Measurements from ENCODE around the gene COLGALT1. TPM values are rescaled to one million over a fixed set of nuclear protein-coding genes. Genes with fewer than 3 reads are reported as not detected.
A peak's percentile ranks its signal among the peaks of the same experiment; 100 is the strongest.
"Not testable (repeated sequence)": the region's sequence is repeated elsewhere in the genome, so short reads cannot be mapped to it uniquely, and the experiment has no call there.

COLGALT1 gene
- total RNA-seq, 2 experiments from 2014 or later: 55.4 to 62.0 TPM

GRCh38 chr19:17538684-17539237 lies 16.7 kb upstream of the COLGALT1 start:
- POLR2A ChIA-PET: no interaction called here
- H3K4me3 Mint-ChIP-seq: peak overlapping the region; percentile 33
- no peak for DNase-seq
- H3K36me3 Mint-ChIP-seq (ENCODE audit: low read depth): no peaks in the 10 kb centered on the region
- CTCF ChIA-PET: interaction anchor here (0.7 to 1.3 kb wide), 6 partner anchors 14 to 155 kb away, joined by 3 to 8 read pairs (median 3); no protein-coding TSS in a partner anchor
- peaks cover 14% of the 10 kb centered on the region for H3K4me1 Mint-ChIP-seq
- peak overlapping the region; percentile 72 for H3K27ac Mint-ChIP-seq
- H3K27me3 Mint-ChIP-seq: peaks cover 13% of the 10 kb centered on the region
- H3K9me3 Mint-ChIP-seq: no peaks in the 10 kb centered on the region

GRCh38 chr19:17539238-17540117 lies 16.0 kb upstream of the COLGALT1 start:
- no peaks in the 10 kb centered on the region for H3K36me3 Mint-ChIP-seq (ENCODE audit: low read depth)
- peaks cover 14% of the 10 kb centered on the region for H3K4me1 Mint-ChIP-seq
- peak; percentile 97 for DNase-seq
- no peaks in the 10 kb centered on the region for H3K9me3 Mint-ChIP-seq
- peak overlapping the region; percentile 76 for H3K27ac Mint-ChIP-seq
- CTCF ChIA-PET: interaction anchor here (0.8 to 1.3 kb wide), 2 partner anchors 43 to 67 kb away, joined by 3 to 8 read pairs; no protein-coding TSS in a partner anchor
- H3K27me3 Mint-ChIP-seq: peaks cover 13% of the 10 kb centered on the region
- POLR2A ChIA-PET: no interaction called here
- peak overlapping the region; percentile 76 for H3K4me3 Mint-ChIP-seq

DNA sequence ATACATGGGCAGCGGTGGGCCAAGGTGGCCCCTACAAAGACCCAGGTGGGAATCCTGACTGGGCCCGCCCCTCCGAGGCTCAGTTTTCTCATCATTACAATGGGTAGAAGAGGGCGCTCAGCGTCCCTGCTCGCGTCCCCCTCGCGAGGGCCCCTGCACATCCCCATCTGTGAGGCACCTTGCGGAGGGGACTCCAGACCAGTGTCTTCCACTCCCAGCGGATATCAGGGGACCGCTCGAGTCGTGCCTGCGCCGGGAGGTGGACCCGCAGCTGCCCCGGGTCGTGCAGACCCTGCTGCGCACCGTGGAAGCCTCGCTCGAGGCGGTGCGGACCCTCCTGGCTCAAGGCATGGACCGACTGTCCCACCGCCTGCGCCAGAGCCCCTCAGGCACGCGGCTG lies 15.3 kb upstream of the COLGALT1 start:
- peaks cover 14% of the 10 kb centered on the region for H3K4me1 Mint-ChIP-seq
- ChIA-PET CTCF (interaction anchor here (1.3 kb wide), 1 partner anchor 44 kb away, joined by 8 read pairs; no protein-coding TSS in a partner anchor), POLR2A (no interaction called here)
- no peak for DNase-seq
- H3K27ac Mint-ChIP-seq: no peak overlapping the region
- H3K9me3 Mint-ChIP-seq: no peaks in the 10 kb centered on the region
- peaks cover 13% of the 10 kb centered on the region for H3K27me3 Mint-ChIP-seq
- no peaks in the 10 kb centered on the region for H3K36me3 Mint-ChIP-seq (ENCODE audit: low read depth)
- H3K4me3 Mint-ChIP-seq: no peak overlapping the region

- no peak for DNase-seq
- no peaks in the 10 kb centered on the region for H3K9me3 Mint-ChIP-seq
- POLR2A ChIA-PET: no interaction called here
- CTCF ChIA-PET: interaction anchor here (0.6 kb wide), 1 partner anchor 103 kb away, joined by 3 read pairs; no protein-coding TSS in a partner anchor
- no peak overlapping the region for H3K27ac Mint-ChIP-seq
- no peak overlapping the region for H3K4me3 Mint-ChIP-seq
- no peaks in the 10 kb centered on the region for H3K36me3 Mint-ChIP-seq (ENCODE audit: low read depth)
- H3K4me1 Mint-ChIP-seq: peaks cover 14% of the 10 kb centered on the region
- peaks cover 13% of the 10 kb centered on the region for H3K27me3 Mint-ChIP-seq
Measured at GRCh38 chr19:17541184-17541759, 14.2 kb upstream of the COLGALT1 start.

- ChIA-PET POLR2A (no interaction called here), CTCF (no interaction called here)
- H3K36me3 Mint-ChIP-seq (ENCODE audit: low read depth): no peaks in the 10 kb centered on the region
- DNase-seq: no peak
- peaks cover 13% of the 10 kb centered on the region for H3K27me3 Mint-ChIP-seq
- no peaks in the 10 kb centered on the region for H3K9me3 Mint-ChIP-seq
- no peak overlapping the region for H3K4me3 Mint-ChIP-seq
- peaks cover 14% of the 10 kb centered on the region for H3K4me1 Mint-ChIP-seq
- no peak overlapping the region for H3K27ac Mint-ChIP-seq
Measured at GRCh38 chr19:17542042-17542441, 13.4 kb upstream of the COLGALT1 start.

- peaks cover 12% of the 10 kb centered on the region for H3K4me1 Mint-ChIP-seq
- DNase-seq: no peak
- no peaks in the 10 kb centered on the region for H3K36me3 Mint-ChIP-seq (ENCODE audit: low read depth)
- ChIA-PET CTCF (interaction anchor here (0.6 kb wide), 1 partner anchor 8 kb away, joined by 3 read pairs; no protein-coding TSS in a partner anchor), POLR2A (no interaction called here)
- H3K27ac Mint-ChIP-seq: no peak overlapping the region
- H3K9me3 Mint-ChIP-seq: no peaks in the 10 kb centered on the region
- no peak overlapping the region for H3K4me3 Mint-ChIP-seq
- H3K27me3 Mint-ChIP-seq: peaks cover 10% of the 10 kb centered on the region
Measured at GRCh38 chr19:17542793-17543582, 12.5 kb upstream of the COLGALT1 start.

DNA sequence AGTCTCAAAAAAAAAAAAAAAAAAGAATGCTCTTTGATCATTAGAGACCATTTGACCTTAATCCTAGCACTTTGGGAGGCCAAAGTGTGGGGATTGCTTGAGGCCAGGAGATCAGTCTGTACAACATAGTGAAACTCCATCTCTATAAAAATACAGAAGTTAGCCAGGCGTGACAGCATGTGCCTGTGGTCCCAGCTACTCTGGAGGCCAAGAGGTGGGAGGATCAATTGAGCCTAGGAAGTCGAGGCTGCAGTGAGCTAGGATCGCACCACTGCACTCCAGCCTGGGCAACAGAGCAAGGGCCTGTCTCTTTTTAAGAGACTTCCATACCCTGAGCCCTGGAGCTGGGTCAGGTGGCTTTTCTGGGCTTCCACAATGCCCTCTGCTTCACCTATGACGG lies 11.5 kb upstream of the COLGALT1 start:
- no peak for DNase-seq
- peaks cover 5% of the 10 kb centered on the region for H3K4me1 Mint-ChIP-seq
- H3K9me3 Mint-ChIP-seq: no peaks in the 10 kb centered on the region
- peaks cover 3% of the 10 kb centered on the region for H3K27me3 Mint-ChIP-seq
- CTCF ChIA-PET: interaction anchor here (0.6 kb wide), 1 partner anchor 9 kb away, joined by 3 read pairs; no protein-coding TSS in a partner anchor
- H3K27ac Mint-ChIP-seq: no peak overlapping the region
- POLR2A ChIA-PET: no interaction called here
- H3K4me3 Mint-ChIP-seq: no peak overlapping the region
- no peaks in the 10 kb centered on the region for H3K36me3 Mint-ChIP-seq (ENCODE audit: low read depth)

- Mint-ChIP-seq H3K4me1 (peaks cover 5% of the 10 kb centered on the region), H3K4me3 (no peak overlapping the region), H3K9me3 (no peaks in the 10 kb centered on the region), H3K36me3 (ENCODE audit: low read depth) (no peaks in the 10 kb centered on the region), H3K27me3 (peaks cover 3% of the 10 kb centered on the region), H3K27ac (no peak overlapping the region)
- CTCF ChIA-PET: interaction anchor here (1.0 kb wide), 1 partner anchor 49 kb away, joined by 3 read pairs; no protein-coding TSS in a partner anchor
- POLR2A ChIA-PET: no interaction called here
- no peak for DNase-seq
Measured at GRCh38 chr19:17544418-17544817, 11.0 kb upstream of the COLGALT1 start.

DNA sequence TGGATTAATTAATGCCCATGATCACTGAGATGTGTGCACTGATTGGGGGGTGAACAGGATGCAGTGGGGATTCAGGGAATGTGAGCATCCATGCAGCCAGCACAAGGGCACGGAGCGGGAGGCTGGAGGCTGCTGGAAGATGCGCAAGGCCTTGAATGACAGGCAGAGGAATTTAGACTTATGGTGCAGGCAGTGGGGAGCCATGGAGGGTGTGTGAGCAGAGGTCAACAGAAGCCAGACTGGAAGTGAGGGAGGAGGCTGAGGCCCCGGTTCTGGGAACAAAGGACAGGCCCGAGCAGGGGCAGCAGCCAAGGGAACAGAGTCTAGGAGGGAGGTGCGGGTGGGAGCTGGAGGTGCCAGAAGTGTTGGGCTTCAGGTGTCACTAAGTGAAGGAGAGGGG lies 7.3 kb upstream of the COLGALT1 start:
- H3K9me3 Mint-ChIP-seq: no peaks in the 10 kb centered on the region
- ChIA-PET POLR2A (no interaction called here), CTCF (interaction anchor here (0.6 kb wide), 1 partner anchor 119 kb away, joined by 3 read pairs; no protein-coding TSS in a partner anchor)
- no peaks in the 10 kb centered on the region for H3K4me1 Mint-ChIP-seq
- H3K4me3 Mint-ChIP-seq: no peak overlapping the region
- no peak for DNase-seq
- H3K27me3 Mint-ChIP-seq: no peaks in the 10 kb centered on the region
- no peaks in the 10 kb centered on the region for H3K36me3 Mint-ChIP-seq (ENCODE audit: low read depth)
- H3K27ac Mint-ChIP-seq: no peak overlapping the region

- no peaks in the 10 kb centered on the region for H3K36me3 Mint-ChIP-seq (ENCODE audit: low read depth)
- no peaks in the 10 kb centered on the region for H3K9me3 Mint-ChIP-seq
- H3K4me1 Mint-ChIP-seq: peaks cover 4% of the 10 kb centered on the region
- ChIA-PET CTCF (interaction anchor here (0.6 to 0.7 kb wide), 2 partner anchors 55 to 366 kb away, joined by 4 to 5 read pairs; no protein-coding TSS in a partner anchor), POLR2A (no interaction called here)
- no peak overlapping the region for H3K27ac Mint-ChIP-seq
- no peaks in the 10 kb centered on the region for H3K27me3 Mint-ChIP-seq
- no peak overlapping the region for H3K4me3 Mint-ChIP-seq
- DNase-seq: no peak
Measured at GRCh38 chr19:17549085-17549740, 6.2 kb upstream of the COLGALT1 start.

DNA sequence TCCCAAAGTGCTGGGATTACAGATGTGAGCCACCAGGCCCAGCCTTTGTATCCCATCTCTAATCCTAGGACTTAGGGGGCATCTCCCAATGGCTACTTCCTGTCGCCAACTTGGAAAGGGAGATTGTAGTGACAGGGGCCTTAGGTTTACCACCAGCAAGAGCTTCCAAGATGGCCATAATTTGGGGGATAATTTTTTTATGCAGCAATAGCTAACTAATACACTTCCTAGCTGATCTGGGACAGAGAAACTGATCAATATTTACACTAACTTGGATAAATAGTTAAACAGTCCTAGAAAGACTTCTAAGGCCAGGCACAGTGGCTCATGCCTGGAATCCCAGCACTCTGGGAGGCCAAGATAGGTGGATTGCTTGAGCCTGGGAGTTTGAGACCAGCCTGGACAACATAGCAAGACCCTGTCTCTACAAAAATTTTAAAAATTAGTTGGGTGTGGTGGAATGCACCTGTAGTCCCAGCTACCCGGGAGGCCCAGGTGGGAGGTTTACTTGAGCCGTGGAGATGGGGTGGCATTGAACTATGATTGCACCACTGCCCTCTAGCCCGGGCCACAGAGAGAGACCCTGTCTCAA lies 5.3 kb upstream of the COLGALT1 start:
- CTCF ChIA-PET: interaction anchor here (0.6 to 1.3 kb wide), 3 partner anchors 13 to 54 kb away, joined by 3 to 4 read pairs (median 3); no protein-coding TSS in a partner anchor
- H3K27me3 Mint-ChIP-seq: no peaks in the 10 kb centered on the region
- no peak overlapping the region for H3K27ac Mint-ChIP-seq
- no peak overlapping the region for H3K4me3 Mint-ChIP-seq
- no peaks in the 10 kb centered on the region for H3K9me3 Mint-ChIP-seq
- no peak for DNase-seq
- H3K36me3 Mint-ChIP-seq (ENCODE audit: low read depth): no peaks in the 10 kb centered on the region
- POLR2A ChIA-PET: no interaction called here
- H3K4me1 Mint-ChIP-seq: peaks cover 8% of the 10 kb centered on the region

DNA sequence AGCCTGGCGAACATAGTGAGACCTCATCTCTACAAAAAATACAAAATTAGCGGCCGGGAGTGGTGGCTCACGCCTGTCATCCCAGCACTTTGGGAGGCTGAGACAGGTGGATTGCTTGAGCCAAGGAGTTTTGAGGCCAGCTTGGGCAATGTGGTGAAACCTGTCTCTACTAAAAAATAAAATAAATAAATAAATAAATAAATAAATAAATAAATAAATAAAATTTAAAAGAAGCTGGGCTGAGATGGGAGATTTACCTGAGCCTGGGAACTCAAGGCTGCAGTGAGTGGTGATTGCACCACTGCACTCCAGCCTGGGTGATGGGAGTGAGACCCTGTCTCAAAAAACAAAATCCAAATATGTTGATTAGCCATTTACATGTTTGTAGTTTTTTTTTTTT lies 2.7 kb upstream of the COLGALT1 start:
- H3K9me3 Mint-ChIP-seq; DNase-seq; H3K36me3 Mint-ChIP-seq (ENCODE audit: low read depth); H3K27ac Mint-ChIP-seq; H3K27me3 Mint-ChIP-seq; H3K4me3 Mint-ChIP-seq; POLR2A ChIA-PET: not testable (repeated sequence)
- CTCF ChIA-PET: interaction anchor here (0.6 to 1.9 kb wide), 3 partner anchors 41 to 176 kb away, joined by 3 to 4 read pairs (median 3); partner anchors contain the start of gene PGLS
- peaks cover 17% of the 10 kb centered on the region for H3K4me1 Mint-ChIP-seq

All from activated CD4-positive, alpha-beta T cell treated with anti-CD3 and anti-CD28 coated beads, Interleukin-2, amount 10 ng/mL, durations not matched to agents 7 days and 5 days (primary cell).